Measurements from ENCODE around the gene PEAR1.

Gene PEAR1

GRCh38 chr1:156897078-156897825, 3.7 kb downstream of the PEAR1 start:
- no peak for DNase-seq
- in situ Hi-C loops (cut with MboI; ENCODE audit: low pct_unique_long_range_greater_than_20kb, low sequenced_read_pairs): no loop called here

DNA sequence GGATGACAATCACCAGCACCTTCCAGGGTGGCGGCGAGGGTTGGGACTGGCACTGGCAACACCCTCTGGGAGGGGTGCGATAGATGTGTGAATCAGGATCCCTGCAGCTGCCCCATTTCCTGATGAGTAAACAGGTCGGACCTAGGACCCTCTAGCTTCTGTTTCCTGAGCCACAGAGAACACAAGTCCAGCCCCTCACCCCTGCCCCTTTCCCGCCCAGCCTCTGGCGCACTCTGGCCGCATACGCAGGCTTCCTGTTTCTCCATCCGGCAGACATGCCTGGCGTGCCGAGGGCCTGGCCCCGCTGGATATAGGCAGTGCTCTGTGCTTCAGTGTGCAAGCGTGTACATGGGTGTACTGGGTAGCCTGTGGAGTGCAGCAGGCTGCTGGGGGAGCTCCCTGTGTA, 4.6 kb downstream of the PEAR1 start:
- DNase-seq: peak; percentile 89
- in situ Hi-C loops (cut with MboI; ENCODE audit: low pct_unique_long_range_greater_than_20kb, low sequenced_read_pairs): no loop called here

GRCh38 chr1:156898971-156899664, 5.6 kb downstream of the PEAR1 start:
- no peak for DNase-seq
- in situ Hi-C loops (cut with MboI; ENCODE audit: low pct_unique_long_range_greater_than_20kb, low sequenced_read_pairs): no loop called here

GRCh38 chr1:156899956-156900718, 6.6 kb downstream of the PEAR1 start:
- in situ Hi-C loops (cut with MboI; ENCODE audit: low pct_unique_long_range_greater_than_20kb, low sequenced_read_pairs): no loop called here
- no peak for DNase-seq

DNA sequence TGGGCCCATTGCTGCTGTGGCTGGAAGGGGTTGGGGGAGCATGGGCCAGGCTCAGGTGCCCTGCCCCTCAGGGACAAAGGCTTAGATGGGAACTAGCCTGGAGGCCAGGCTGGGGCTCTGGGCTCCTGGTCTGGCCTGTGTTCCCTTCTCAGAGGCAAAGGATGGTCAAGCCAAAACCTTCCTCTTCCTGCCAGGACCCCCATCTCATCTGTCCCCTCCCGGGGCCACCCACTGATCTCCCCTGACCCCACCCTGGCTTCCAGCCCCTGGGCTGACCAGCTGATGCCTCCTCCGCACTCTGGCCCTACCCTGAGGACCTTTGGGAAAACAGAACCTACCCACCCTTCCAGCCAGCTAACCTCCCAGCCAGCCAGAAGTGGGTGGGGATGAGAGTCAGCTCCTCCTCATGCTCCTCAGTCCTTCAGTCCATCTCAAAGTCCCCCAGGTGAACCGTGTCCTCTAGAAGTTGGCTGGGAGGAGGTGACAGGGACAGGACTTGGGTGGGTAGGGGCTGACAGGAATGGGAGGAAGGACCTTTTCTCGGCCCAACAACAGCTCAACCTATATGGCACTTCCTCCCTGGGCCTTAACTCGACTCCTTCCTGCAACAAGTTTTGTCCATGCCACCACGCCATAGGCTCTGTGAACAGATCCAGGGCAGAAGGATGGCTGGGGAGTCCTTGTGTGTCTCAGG, 7.5 kb downstream of the PEAR1 start:
- in situ Hi-C loops (cut with MboI; ENCODE audit: low pct_unique_long_range_greater_than_20kb, low sequenced_read_pairs): no loop called here
- DNase-seq: no peak

DNA sequence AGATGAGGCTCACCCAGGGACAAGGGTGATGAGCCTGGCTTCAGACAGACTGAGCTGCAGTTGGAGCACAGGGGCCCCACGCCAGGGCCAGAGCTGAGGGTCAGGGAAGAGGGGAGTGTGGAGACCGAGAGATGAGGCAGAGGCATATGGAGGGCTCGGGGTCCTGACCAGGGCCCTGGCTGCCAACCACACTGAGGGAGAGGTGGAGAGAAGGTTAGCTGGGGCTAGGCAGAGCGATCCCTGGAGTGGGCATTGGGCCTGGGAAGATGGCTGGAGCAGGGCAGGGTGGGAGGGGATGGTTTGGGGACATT, 8.0 kb downstream of the PEAR1 start:
- in situ Hi-C loops (cut with MboI; ENCODE audit: low pct_unique_long_range_greater_than_20kb, low sequenced_read_pairs): no loop called here
- no peak for DNase-seq

- in situ Hi-C loops (cut with MboI; ENCODE audit: low pct_unique_long_range_greater_than_20kb, low sequenced_read_pairs): no loop called here
Measured at GRCh38 chr1:156901966-156902915, 8.7 kb downstream of the PEAR1 start.

GRCh38 chr1:156903328-156904091, 10.0 kb downstream of the PEAR1 start:
- in situ Hi-C loops (cut with MboI; ENCODE audit: low pct_unique_long_range_greater_than_20kb, low sequenced_read_pairs): no loop called here
- DNase-seq: no peak

More at GRCh38 chr1:156901966-156902915, 8.7 kb downstream of the PEAR1 start:
- no peak for DNase-seq

DNA sequence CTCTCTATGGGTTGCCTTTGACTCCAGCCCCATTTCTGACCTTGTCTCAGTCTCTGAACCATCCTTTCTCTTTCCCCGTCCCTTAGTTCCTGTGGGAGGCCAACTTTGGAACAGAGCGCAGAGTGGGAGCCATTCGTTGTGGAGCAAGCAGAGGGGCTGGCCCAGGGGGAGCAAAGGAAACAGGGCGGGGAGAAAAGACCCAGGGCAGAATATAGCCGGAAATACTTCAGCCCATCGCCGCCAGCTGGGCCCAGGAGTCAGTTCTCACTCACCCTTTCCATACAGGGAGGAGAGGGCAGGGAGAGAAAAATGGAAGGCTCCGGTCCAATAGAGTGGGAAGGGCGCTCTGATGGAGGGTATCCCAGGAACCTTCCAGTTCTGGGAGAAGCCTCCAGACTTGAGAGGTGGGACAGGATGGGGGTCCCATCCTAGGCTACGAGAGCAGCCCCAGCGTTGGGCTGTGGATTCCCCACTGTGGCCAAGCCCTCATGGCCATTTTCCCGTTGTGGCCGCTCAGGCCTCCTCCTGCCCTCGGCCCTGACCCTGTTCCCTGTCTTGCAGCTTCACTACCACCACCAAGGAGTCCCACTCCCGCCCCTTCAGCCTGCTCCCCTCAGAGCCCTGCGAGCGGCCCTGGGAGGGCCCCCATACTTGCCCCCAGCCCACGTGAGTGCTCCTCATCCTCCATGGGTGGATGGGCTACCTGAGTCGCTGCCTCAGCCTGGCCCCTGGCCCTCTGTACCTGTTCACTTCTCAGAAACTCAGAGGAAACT, 10.9 kb downstream of the PEAR1 start:
- in situ Hi-C loops (cut with MboI; ENCODE audit: low pct_unique_long_range_greater_than_20kb, low sequenced_read_pairs): no loop called here
- no peak for DNase-seq

GRCh38 chr1:156905176-156905575, 11.7 kb downstream of the PEAR1 start:
- in situ Hi-C loops (cut with MboI; ENCODE audit: low pct_unique_long_range_greater_than_20kb, low sequenced_read_pairs): no loop called here
- no peak for DNase-seq

GRCh38 chr1:156905651-156906050, 12.1 kb downstream of the PEAR1 start:
- in situ Hi-C loops (cut with MboI; ENCODE audit: low pct_unique_long_range_greater_than_20kb, low sequenced_read_pairs): no loop called here
- peak; percentile 23 for DNase-seq

DNA sequence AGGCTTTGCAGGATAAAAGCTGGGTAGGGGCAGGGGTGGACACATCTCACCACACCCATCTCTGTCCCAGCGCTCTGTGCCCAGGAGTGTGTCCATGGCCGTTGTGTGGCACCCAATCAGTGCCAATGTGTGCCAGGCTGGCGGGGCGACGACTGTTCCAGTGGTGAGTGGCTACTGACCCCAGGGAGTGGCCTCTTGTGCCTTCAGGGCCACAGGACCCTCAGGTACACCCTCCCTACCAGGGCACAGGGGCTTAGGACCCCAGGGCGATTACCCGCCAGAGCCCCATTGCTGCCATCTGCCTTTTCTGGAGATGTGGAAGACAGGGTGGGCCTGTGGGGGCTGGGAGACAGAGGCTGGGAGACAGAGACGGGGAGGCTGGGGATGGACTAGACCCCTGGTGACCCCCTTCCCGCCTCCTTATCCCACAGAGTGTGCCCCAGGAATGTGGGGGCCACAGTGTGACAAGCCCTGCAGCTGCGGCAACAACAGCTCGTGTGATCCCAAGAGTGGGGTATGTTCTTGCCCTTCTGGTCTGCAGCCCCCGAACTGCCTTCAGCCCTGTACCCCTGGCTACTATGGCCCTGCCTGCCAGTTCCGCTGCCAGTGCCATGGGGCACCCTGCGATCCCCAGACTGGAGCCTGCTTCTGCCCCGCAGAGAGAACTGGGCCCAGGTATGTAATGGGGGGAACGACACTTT, 12.8 kb downstream of the PEAR1 start:
- no peak for DNase-seq
- in situ Hi-C loops (cut with MboI; ENCODE audit: low pct_unique_long_range_greater_than_20kb, low sequenced_read_pairs): no loop called here

- in situ Hi-C loops (cut with MboI; ENCODE audit: low pct_unique_long_range_greater_than_20kb, low sequenced_read_pairs): no loop called here
- DNase-seq: no peak
Measured at GRCh38 chr1:156908541-156908940, 15.0 kb downstream of the PEAR1 start.

DNA sequence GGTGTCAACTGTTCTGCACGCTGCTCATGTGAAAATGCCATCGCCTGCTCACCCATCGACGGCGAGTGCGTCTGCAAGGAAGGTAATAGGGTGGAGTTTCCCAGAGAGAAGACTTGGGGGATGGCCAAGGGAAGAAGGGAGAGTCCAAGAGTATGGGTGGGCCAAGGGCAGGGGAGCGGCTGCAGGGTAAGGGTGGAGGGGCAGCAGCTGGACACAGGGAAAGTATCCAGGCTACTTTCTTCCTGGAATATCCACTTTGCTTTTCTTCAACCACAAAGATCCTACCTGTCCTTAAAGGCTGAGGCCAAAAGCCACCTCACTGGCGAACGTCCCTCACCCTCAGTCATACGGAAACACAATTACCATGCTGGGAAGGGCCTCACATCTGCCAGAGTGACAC, 15.4 kb downstream of the PEAR1 start:
- in situ Hi-C loops (cut with MboI; ENCODE audit: low pct_unique_long_range_greater_than_20kb, low sequenced_read_pairs): no loop called here
- DNase-seq: no peak

- DNase-seq: no peak
- in situ Hi-C loops (cut with MboI; ENCODE audit: low pct_unique_long_range_greater_than_20kb, low sequenced_read_pairs): no loop called here
Measured at GRCh38 chr1:156909671-156910070, 16.2 kb downstream of the PEAR1 start.

GRCh38 chr1:156910309-156910782, 16.8 kb downstream of the PEAR1 start:
- DNase-seq: peak; percentile 46
- in situ Hi-C loops (cut with MboI; ENCODE audit: low pct_unique_long_range_greater_than_20kb, low sequenced_read_pairs): no loop called here

Data from KBM-7 (cell line).